ENCODE results near the gene RUNX2.

DNA sequence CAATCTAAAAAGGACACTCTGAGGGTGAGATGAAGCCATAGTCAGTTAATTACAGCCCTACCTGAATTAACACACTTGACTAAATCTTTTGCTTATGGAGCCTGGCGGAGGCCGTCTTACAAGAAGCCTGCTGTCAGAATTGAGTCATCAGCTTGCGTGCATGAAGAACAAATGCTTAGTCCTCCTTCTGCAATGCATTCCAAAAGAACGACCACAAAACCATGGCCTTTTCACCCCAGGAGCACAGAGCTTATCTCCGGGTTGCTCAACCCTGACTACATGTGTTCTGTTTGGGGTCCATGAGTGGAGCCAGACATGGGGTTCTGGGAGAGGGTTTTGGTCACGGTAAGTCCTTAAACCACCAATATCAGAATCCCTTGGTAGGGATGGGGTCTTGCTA, 369.5 kb downstream of the RUNX2 start:
- TF ChIP-seq CTCF (IDR thresholded peaks at IDR 0.05) (no peak), EZH2 (IDR thresholded peaks at IDR 0.05; ENCODE audit: borderline replicate concordance, insufficient read depth, low read depth, low read length, poor library complexity, severe bottlenecking) (no peak)
